DND-41 (cell line): ENCODE measurements around the gene UNC5C.

Source experiments
- CTCF ChIP-seq: IDR thresholded peaks from 2 replicates; pipeline ENCODE4 v1.5.1; 2012; ENCODE audit warnings: borderline replicate concordance, low read length, moderate library complexity, mild to moderate bottlenecking; ENCODE audit not compliant: poor library complexity, severe bottlenecking; ENCODE audit errors: extremely low read depth
- EZH2 ChIP-seq: IDR thresholded peaks from 3 replicates; pipeline ENCODE4 v1.6.1; 2012; ENCODE audit warnings: borderline replicate concordance, low read depth, mild to moderate bottlenecking, moderate library complexity, low read length, inconsistent platforms; ENCODE audit not compliant: severe bottlenecking

- no peak for TF ChIP-seq CTCF
- no peak for TF ChIP-seq EZH2
Observed at GRCh38 chr4:95457353-95457752, 91.4 kb downstream of the UNC5C start.
